ENCODE measurements around the gene MYF5. TPM values are rescaled to one million over a fixed set of nuclear protein-coding genes. Genes with fewer than 3 reads are reported as not detected.

The MYF5 gene
- total and polyA plus RNA-seq, 2 of the 4 experiments (the other 2 are of a cell fraction): not detected

- Histone ChIP-seq H3K79me1 (ENCODE audit: low read depth in 1 of 2, low read length in 2 of 2) (no peaks in the 10 kb centered on the region), H4K5ac (ENCODE audit: low read depth, low read length) (no peak overlapping the region), H2BK5ac (ENCODE audit: low read depth, low read length, poor library complexity, severe bottlenecking) (no peak overlapping the region), H2AFZ (replicated peaks; ENCODE audit: low read length, poor library complexity) (no peak overlapping the region), H2BK15ac (ENCODE audit: low read depth, low read length) (no peak overlapping the region), H4K91ac (ENCODE audit: insufficient read depth, low read depth, low read length) (no peak overlapping the region), H4K8ac (ENCODE audit: low read depth in 2 of 2, low read length in 2 of 2) (no peak overlapping the region), H2BK120ac (ENCODE audit: low read depth, low read length) (no peak overlapping the region), H3K9ac (ENCODE audit: low read depth, low read length) (no peak overlapping the region), H3K9me3 (ENCODE audit: control insufficient read depth, insufficient read depth, low read length) (no peaks in the 10 kb centered on the region), H3K4me3 (ENCODE audit: insufficient read depth, low read depth, low read length) (no peak overlapping the region), H3K14ac (replicated peaks; ENCODE audit: low read depth, low read length) (no peak overlapping the region), H3K23ac (ENCODE audit: low read depth, low read length) (no peak overlapping the region), H3K18ac (ENCODE audit: low read depth, low read length) (no peak overlapping the region), H3K4me2 (ENCODE audit: low read depth, low read length) (no peak overlapping the region), H2AK5ac (ENCODE audit: low read depth, low read length) (no peak overlapping the region), H4K20me1 (ENCODE audit: insufficient read depth, low read length) (no peaks in the 10 kb centered on the region), H3K36me3 (ENCODE audit: control insufficient read depth, insufficient read depth, low read length) (no peaks in the 10 kb centered on the region), H3K9me1 (ENCODE audit: insufficient read depth, low read length) (no peaks in the 10 kb centered on the region), H3K27me3 (ENCODE audit: control insufficient read depth, insufficient read depth, low read length) (no peaks in the 10 kb centered on the region), H3K56ac (ENCODE audit: extremely low read depth, insufficient read depth, low read length) (no peak overlapping the region), H2AK9ac (replicated peaks; ENCODE audit: low read depth, low read length, poor library complexity) (no peak overlapping the region), H3K4ac (ENCODE audit: low read depth, low read length) (no peak overlapping the region), H3K4me1 (ENCODE audit: control insufficient read depth, insufficient read depth, low read length) (peaks cover 2% of the 10 kb centered on the region; the same call in 1 of the 2 replicates), H3K27ac (ENCODE audit: insufficient read depth, low read length) (no peak overlapping the region), H2BK20ac (ENCODE audit: low read depth, low read length) (no peak overlapping the region)
- no TSS peak for BruUV-seq (replicated peaks)
- ChIA-PET POLR2A (ENCODE audit: unreplicated experiment) (no interaction called here), CTCF (no interaction called here)
- TF ChIP-seq MAFK (IDR thresholded peaks at IDR 0.05; ENCODE audit: low read depth, low read length): no peak
- no peak for TF ChIP-seq MXI1 (IDR thresholded peaks at IDR 0.05; ENCODE audit: borderline replicate concordance, low read depth, low read length)
- TF ChIP-seq CEBPB (IDR thresholded peaks at IDR 0.05; ENCODE audit: low read depth, low read length): no peak
- TF ChIP-seq RAD21 (IDR thresholded peaks at IDR 0.05; ENCODE audit: low read length): no peak
- TF ChIP-seq USF2 (IDR thresholded peaks at IDR 0.05; ENCODE audit: low read depth, low read length): no peak
- TF ChIP-seq NFE2L2 (IDR thresholded peaks at IDR 0.05; ENCODE audit: low read depth, low read length): no peak
- no peak for TF ChIP-seq POLR2A (IDR thresholded peaks at IDR 0.05; ENCODE audit: low read depth, low read length)
- no peak for TF ChIP-seq CTCF (conservative IDR thresholded peaks at IDR 0.05; ENCODE audit: low read depth, low read length)
- TF ChIP-seq RFX5 (IDR thresholded peaks at IDR 0.05; ENCODE audit: low read depth, low read length): no peak
- TF ChIP-seq BHLHE40 (IDR thresholded peaks at IDR 0.05; ENCODE audit: low read depth, low read length): no peak
- TF ChIP-seq RCOR1 (IDR thresholded peaks at IDR 0.05; ENCODE audit: insufficient replicate concordance, low read length): no peak
- TF ChIP-seq SMC3 (IDR thresholded peaks at IDR 0.05; ENCODE audit: low read depth, low read length): no peak
- in situ Hi-C loops (cut with MboI; ENCODE audit: low sequenced_read_pairs) (loop anchor here (10.0 to 25.0 kb wide), 2 partner anchors 351 to 554 kb away; no protein-coding TSS in a partner anchor), dilution Hi-C loops (cut with HindIII; ENCODE audit: low sequenced_read_pairs, unreplicated experiment) (no loop called here), intact Hi-C loops (cut with micrococcal nuclease) (loop anchor here (10.0 kb wide), 2 partner anchors 489 to 1211 kb away; no protein-coding TSS in a partner anchor)
- ATAC-seq (ENCODE audit: low read depth) (no peak), DNase-seq (no peak)
- no CpG with 5 or more reads among the region's 1 CpG for WGBS, 2 experiments (ENCODE audit: extremely low coverage in 2 of 2, insufficient read length in 1 of 2)
These were observed 49.5 kb downstream of the MYF5 start for GRCh38 chr12:80766210-80766609.
